B cell (primary cell): ENCODE measurements around the gene TIAM2. TPM values are rescaled to one million over a fixed set of nuclear protein-coding genes. Genes with fewer than 3 reads are reported as not detected.
A peak's percentile ranks its signal among the peaks of the same experiment; 100 is the strongest.

Experiments
- ATAC-seq: fragments of 200-7000 bp; cut with Tn5 transposase; one replicate; pipeline ENCODE4 v1.10.0; 2021; ENCODE audit warnings: low read depth, mild to moderate bottlenecking, moderate number of reproducible peaks, moderate library complexity
- CTCF ChIA-PET: fragments of 350-600 bp; sonication (Branson Sonifier 250); formaldehyde crosslinking; loops from one replicate; lab custom pipeline; 2021; ENCODE audit warnings: antibody characterized with exemption, inconsistent platforms; lab: Charles Lee
- POLR2A ChIA-PET: fragments of 350-600 bp; sonication (Branson Sonifier 250); formaldehyde crosslinking; loops from one replicate; lab custom pipeline; 2021; ENCODE audit warnings: antibody characterized with exemption; lab: Charles Lee
- DNase-seq: peaks from one replicate; pipeline ENCODE4 v3.0.0; 2013
- H2AFZ ChIP-seq: 2 replicates; pipeline ENCODE4 v1.6.1; 2012; ENCODE audit warnings: mild to moderate bottlenecking, low read depth, low read length; ENCODE audit not compliant: insufficient read depth, poor library complexity, severe bottlenecking
- H3K27ac ChIP-seq, 2 donors: 1 replicate in 1 of 2; 2 replicates in 1 of 2; pipeline ENCODE4 v1.5.1; 2012 to 2013; ENCODE audit warnings: low read length in 2 of 2, mild to moderate bottlenecking in 2 of 2, moderate library complexity in 1 of 2
- H3K27me3 ChIP-seq, 4 experiments: fragments of 200-600 bp in 1 of 4; sonication (generic) in 1 of 4; replicated peaks in 1 of 4; 1 replicate in 2 of 4; 2 replicates in 2 of 4; pipeline versions ENCODE4 v1.6.1 to v1.7.0; 2013 to 2016; ENCODE audit warnings: low read length in 3 of 4, mild to moderate bottlenecking in 2 of 4, mixed read lengths in 1 of 4, moderate library complexity in 1 of 4; ENCODE audit not compliant: insufficient read depth in 4 of 4, control insufficient read depth in 3 of 4; ENCODE audit errors: control extremely low read depth in 1 of 4
- H3K36me3 ChIP-seq, 2 experiments: replicated peaks in 1 of 2; 1 replicate in 1 of 2; 2 replicates in 1 of 2; pipeline versions ENCODE4 v1.6.1 to v1.7.1; 2013; ENCODE audit warnings: low read length in 1 of 2; ENCODE audit not compliant: insufficient read depth in 2 of 2, control insufficient read depth in 1 of 2; ENCODE audit errors: control extremely low read depth in 1 of 2, extremely low read depth in 1 of 2
- H3K4me1 ChIP-seq, 2 donors: fragments of 200-600 bp in 1 of 2; sonication (generic) in 1 of 2; 1 replicate in 1 of 2; 2 replicates in 1 of 2; pipeline versions ENCODE4 v1.5.1 to v1.6.1; 2013 to 2017; ENCODE audit warnings: low read length in 2 of 2; ENCODE audit not compliant: control insufficient read depth in 2 of 2, insufficient read depth in 2 of 2
- H3K4me2 ChIP-seq: replicated peaks from 2 replicates; pipeline ENCODE3; 2012; ENCODE audit warnings: mild to moderate bottlenecking, low read depth, low read length; ENCODE audit not compliant: poor library complexity, severe bottlenecking
- H3K4me3 ChIP-seq, 5 experiments: fragments of 200-600 bp in 1 of 5; sonication (generic) in 1 of 5; 1 replicate in 3 of 5; 2 replicates in 2 of 5; pipeline versions ENCODE4 v1.5.1 to v1.7.0; 2011 to 2016; ENCODE audit warnings: low read length in 4 of 5, mild to moderate bottlenecking in 4 of 5, low read depth in 2 of 5, control low read depth in 1 of 5, moderate library complexity in 1 of 5; ENCODE audit not compliant: insufficient read depth in 1 of 5; ENCODE audit errors: control extremely low read depth in 1 of 5, extremely low read depth in 1 of 5
- H3K79me2 ChIP-seq: fragments of 200-600 bp; sonication (generic); one replicate; pipeline ENCODE4 v1.6.0; 2016; ENCODE audit warnings: low read length; ENCODE audit not compliant: control insufficient read depth, insufficient read depth
- H3K9ac ChIP-seq: fragments of 200-600 bp; sonication (generic); 2 replicates; pipeline ENCODE4 v1.6.1; 2017; ENCODE audit warnings: mild to moderate bottlenecking, low read length, moderate library complexity
- H3K9me3 ChIP-seq, 3 donors: one replicate each; pipeline versions ENCODE4 v1.6.1 to v1.7.1; 2013; ENCODE audit warnings: low read length in 2 of 3; ENCODE audit not compliant: control insufficient read depth in 2 of 3, insufficient read depth in 1 of 3; ENCODE audit errors: control extremely low read depth in 1 of 3
- H4K20me1 ChIP-seq: 2 replicates; pipeline ENCODE4 v1.6.0; 2012; ENCODE audit warnings: mild to moderate bottlenecking, low read length; ENCODE audit not compliant: insufficient read depth, control insufficient read depth, poor library complexity, severe bottlenecking
- H3K27ac Mint-ChIP-seq: one replicate; pipeline ENCODE4 v1.8.0; 2021; ENCODE audit warnings: mixed read lengths
- H3K27me3 Mint-ChIP-seq: one replicate; pipeline ENCODE4 v1.8.0; 2021; ENCODE audit warnings: mixed read lengths
- H3K4me1 Mint-ChIP-seq: one replicate; pipeline ENCODE4 v1.8.0; 2021; ENCODE audit warnings: mixed read lengths
- H3K4me3 Mint-ChIP-seq: one replicate; pipeline ENCODE4 v1.8.0; 2021; ENCODE audit warnings: mixed read lengths
- H3K9me3 Mint-ChIP-seq: one replicate; pipeline ENCODE4 v1.8.0; 2022; ENCODE audit warnings: mixed read lengths; ENCODE audit not compliant: insufficient read depth
- EZH2 ChIP-seq: IDR thresholded peaks from 2 replicates; pipeline ENCODE4 v1.6.1; 2012; ENCODE audit warnings: borderline replicate concordance, low read depth, mild to moderate bottlenecking, moderate library complexity, low read length; ENCODE audit not compliant: insufficient read depth, poor library complexity, severe bottlenecking
- WGBS: methylation state at CpG from one replicate; pipeline ENCODE4 v1.1.5; 2013; ENCODE audit warnings: missing lambda C conversion rate; ENCODE audit not compliant: insufficient coverage; 5-methylcytosine and 5-hydroxymethylcytosine counted together
- intact Hi-C: fragments of 100-400 bp; cut with micrococcal nuclease; formaldehyde crosslinking; loops from one replicate; pipeline ENCODE4 v1.10.0; 2022
- polyA plus RNA-seq: library from polyadenylated mRNA; depleted of rRNA; stranded (reverse); fragments of >200 nt; gene quantifications from 2 replicates; pipeline ENCODE4 v1.2.3, GENCODE V29; 2012
- total RNA-seq, 2 donors: library from RNA; stranded (reverse); fragments of 120-200 nt in 1 of 2; gene quantifications; 1 replicate in 1 of 2; 2 replicates in 1 of 2; pipeline versions ENCODE4 v1.2.3 to v1.2.4, GENCODE V29; 2013 to 2022
- TF ChIP-seq, protein P1 (sequence below): fragments of 200-600 bp; IDR thresholded peaks from one replicate; pipeline ENCODE4 v1.8.0; 2022; ENCODE audit warnings: antibody characterized with exemption, mild to moderate bottlenecking

The TIAM2 gene
- total and polyA plus RNA-seq, 2 donors (not counting 1 experiment from before 2014, with no cell fraction given) = 13.1 to 18.8 TPM

DNA sequence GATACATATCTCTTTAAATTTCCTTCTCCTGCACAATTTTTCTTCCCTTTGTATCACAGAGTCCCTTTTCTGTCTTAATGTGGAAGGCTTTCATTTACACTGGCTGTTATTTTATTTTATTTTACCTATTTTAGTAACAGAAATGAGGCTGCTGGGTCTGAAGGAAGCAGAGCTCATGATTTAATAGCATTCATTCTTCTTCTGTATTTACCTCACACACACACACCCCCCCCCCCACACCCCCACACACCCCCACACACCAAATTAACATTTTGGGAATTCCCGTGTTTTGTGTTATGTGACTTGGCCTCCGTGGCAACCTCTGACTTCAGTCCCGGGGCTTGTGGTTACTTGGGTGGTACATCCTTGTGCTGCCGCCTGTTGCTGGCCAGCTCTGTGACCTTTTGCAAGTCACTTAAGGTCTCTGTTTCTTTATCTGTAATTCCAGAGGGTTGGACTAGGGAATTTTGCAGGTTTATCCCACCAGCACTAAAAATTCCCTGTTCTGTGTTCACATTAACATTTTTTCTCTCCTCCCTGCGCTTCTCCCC, 108.8 kb downstream of the TIAM2 start:
- no peak overlapping the region for H3K4me3 ChIP-seq
- H3K36me3 ChIP-seq = no peaks in the 10 kb centered on the region
- ATAC-seq (no peak), DNase-seq (peak; percentile 6)
- no peaks in the 10 kb centered on the region for H4K20me1 ChIP-seq
- H3K4me3 Mint-ChIP-seq = no peak overlapping the region
- no peaks in the 10 kb centered on the region for H3K9me3 ChIP-seq
- H3K4me1 Mint-ChIP-seq = peaks cover 4% of the 10 kb centered on the region
- no peaks in the 10 kb centered on the region for H3K4me1 ChIP-seq
- no peak overlapping the region for H3K27ac Mint-ChIP-seq
- H3K9me3 Mint-ChIP-seq = no peaks in the 10 kb centered on the region
- intact Hi-C loops = no loop called here
- no peaks in the 10 kb centered on the region for H3K79me2 ChIP-seq
- peaks cover 9% of the 10 kb centered on the region for H3K27me3 Mint-ChIP-seq
- CTCF ChIA-PET = no interaction called here
- H3K27ac ChIP-seq = no peak overlapping the region
- no peak overlapping the region for H3K4me2 ChIP-seq
- POLR2A ChIA-PET = interaction anchor here (0.7 kb wide), 1 partner anchor 155 kb away, joined by 11 read pairs; no protein-coding TSS in a partner anchor
- no peak overlapping the region for H2AFZ ChIP-seq
- TF ChIP-seq EZH2 = no peak
- TF ChIP-seq, protein P1, sequence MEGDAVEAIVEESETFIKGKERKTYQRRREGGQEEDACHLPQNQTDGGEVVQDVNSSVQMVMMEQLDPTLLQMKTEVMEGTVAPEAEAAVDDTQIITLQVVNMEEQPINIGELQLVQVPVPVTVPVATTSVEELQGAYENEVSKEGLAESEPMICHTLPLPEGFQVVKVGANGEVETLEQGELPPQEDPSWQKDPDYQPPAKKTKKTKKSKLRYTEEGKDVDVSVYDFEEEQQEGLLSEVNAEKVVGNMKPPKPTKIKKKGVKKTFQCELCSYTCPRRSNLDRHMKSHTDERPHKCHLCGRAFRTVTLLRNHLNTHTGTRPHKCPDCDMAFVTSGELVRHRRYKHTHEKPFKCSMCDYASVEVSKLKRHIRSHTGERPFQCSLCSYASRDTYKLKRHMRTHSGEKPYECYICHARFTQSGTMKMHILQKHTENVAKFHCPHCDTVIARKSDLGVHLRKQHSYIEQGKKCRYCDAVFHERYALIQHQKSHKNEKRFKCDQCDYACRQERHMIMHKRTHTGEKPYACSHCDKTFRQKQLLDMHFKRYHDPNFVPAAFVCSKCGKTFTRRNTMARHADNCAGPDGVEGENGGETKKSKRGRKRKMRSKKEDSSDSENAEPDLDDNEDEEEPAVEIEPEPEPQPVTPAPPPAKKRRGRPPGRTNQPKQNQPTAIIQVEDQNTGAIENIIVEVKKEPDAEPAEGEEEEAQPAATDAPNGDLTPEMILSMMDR = no peak
- no peak overlapping the region for H3K9ac ChIP-seq
- H3K27me3 ChIP-seq = no peaks in the 10 kb centered on the region
- no CpG with 5 or more reads among the region's 5 CpGs for WGBS

DNA sequence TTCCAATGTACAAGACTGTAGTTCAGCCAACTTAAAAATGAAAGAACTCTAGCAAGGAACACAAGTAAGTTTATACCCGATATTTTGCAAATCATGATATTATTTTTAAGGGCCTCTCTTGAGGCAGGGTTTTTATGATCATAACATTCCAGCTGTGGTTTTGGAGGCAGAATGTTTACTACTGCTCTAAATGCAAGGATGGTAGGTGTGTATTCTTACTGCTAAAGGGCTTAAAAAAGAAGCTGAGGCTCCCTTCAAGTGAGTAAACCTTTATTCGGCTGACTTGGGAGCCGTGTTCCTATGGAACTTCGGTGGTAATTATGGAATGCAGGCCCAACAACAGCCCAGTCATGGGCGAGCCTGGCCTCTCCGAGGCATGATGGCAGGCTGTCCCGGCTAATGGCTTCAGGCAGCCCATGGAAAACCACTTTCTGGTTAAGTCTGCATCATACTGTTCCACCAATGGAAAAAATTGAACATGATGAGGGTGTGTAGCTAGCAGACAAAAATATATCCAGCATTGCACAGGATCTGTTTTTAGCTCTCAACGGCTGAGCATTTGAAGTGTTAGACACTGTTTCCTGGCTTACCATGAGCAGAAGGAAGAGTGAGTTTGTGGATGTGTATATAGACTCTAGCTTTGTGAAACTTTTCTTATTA, 111.5 kb downstream of the TIAM2 start:
- Mint-ChIP-seq H3K27me3 (peaks cover 9% of the 10 kb centered on the region), H3K27ac (no peak overlapping the region), H3K9me3 (no peaks in the 10 kb centered on the region), H3K4me1 (peaks cover 4% of the 10 kb centered on the region), H3K4me3 (no peak overlapping the region)
- TF ChIP-seq, protein P1 = no peak
- TF ChIP-seq EZH2 = no peak
- no peaks in the 10 kb centered on the region for H3K27me3 ChIP-seq
- H3K9ac ChIP-seq = no peak overlapping the region
- no peaks in the 10 kb centered on the region for H3K36me3 ChIP-seq
- no peak for DNase-seq
- intact Hi-C loops = no loop called here
- ATAC-seq = no peak
- POLR2A ChIA-PET = no interaction called here
- CTCF ChIA-PET = no interaction called here
- H3K4me3 ChIP-seq = no peak overlapping the region
- H2AFZ ChIP-seq = no peak overlapping the region
- H3K79me2 ChIP-seq = no peaks in the 10 kb centered on the region
- H4K20me1 ChIP-seq = no peaks in the 10 kb centered on the region
- H3K4me2 ChIP-seq = no peak overlapping the region
- no peak overlapping the region for H3K27ac ChIP-seq
- 95% methylated on average over 6 of the region's 8 CpGs for WGBS
- no peaks in the 10 kb centered on the region for H3K9me3 ChIP-seq
- H3K4me1 ChIP-seq = no peaks in the 10 kb centered on the region
